Kidney epithelial cell (primary cell): ENCODE results near the gene AFF3. TPM values are rescaled to one million over a fixed set of nuclear protein-coding genes. Genes with fewer than 3 reads are reported as not detected.

ENCODE experiments used
- DNase-seq: peaks from one replicate; pipeline ENCODE4 v3.0.0-alpha.2; 2010; ENCODE audit warnings: low read depth
- H3K27me3 ChIP-seq: 2 replicates; pipeline ENCODE4 v1.6.0; 2011; ENCODE audit warnings: low read length; ENCODE audit not compliant: control insufficient read depth, insufficient read depth
- H3K36me3 ChIP-seq: 2 replicates; pipeline ENCODE4 v1.5.1; 2011; ENCODE audit warnings: low read length; ENCODE audit not compliant: control insufficient read depth, insufficient read depth
- H3K4me3 ChIP-seq: 2 replicates; pipeline ENCODE4 v1.5.1; 2011; ENCODE audit warnings: low read depth, mild to moderate bottlenecking, control low read depth, low read length
- CTCF ChIP-seq: IDR thresholded peaks from 2 replicates; pipeline ENCODE4 v1.5.1; 2011; ENCODE audit warnings: mild to moderate bottlenecking, moderate library complexity, low read length, control low read depth, inconsistent platforms; ENCODE audit not compliant: insufficient read depth, poor library complexity, severe bottlenecking
- total RNA-seq: library from RNA; depleted of rRNA; stranded (reverse); fragments of >200 nt; gene quantifications from 2 replicates; pipeline ENCODE4 v1.2.3, GENCODE V29; 2015

The AFF3 gene
- total RNA-seq, 1 donor from 2014 or later = 13.9 TPM

DNA sequence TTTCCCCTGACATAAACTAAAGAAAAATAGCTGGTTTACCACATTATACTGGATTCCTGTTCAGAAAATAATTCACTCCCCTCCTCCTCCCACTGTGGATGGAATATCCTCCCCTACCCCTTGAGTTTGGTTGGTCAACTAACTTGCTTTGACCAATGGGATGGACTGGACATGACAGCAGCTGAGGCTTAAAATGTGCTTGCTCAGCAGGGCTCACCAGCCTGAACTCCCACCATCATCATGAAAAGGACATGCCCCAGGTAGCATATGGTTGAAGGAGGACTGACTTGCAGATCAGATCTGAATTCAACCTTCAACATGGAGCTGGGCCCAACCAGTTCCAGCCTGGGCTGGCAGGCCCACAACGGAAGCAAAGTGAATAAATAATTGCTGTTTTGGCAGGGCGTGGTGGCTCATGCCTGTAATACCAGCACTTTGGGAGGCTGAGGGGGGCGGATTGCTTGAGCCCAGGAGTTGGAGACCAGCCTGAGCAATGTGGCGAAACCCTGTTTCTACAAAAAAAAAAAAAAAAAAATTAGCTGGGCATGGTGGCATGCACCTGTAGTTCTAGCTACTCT lies 284.4 kb downstream of the AFF3 start:
- DNase-seq = no peak
- Histone ChIP-seq H3K27me3 (no peaks in the 10 kb centered on the region), H3K36me3 (no peaks in the 10 kb centered on the region), H3K4me3 (no peak overlapping the region)
- no peak for TF ChIP-seq CTCF

DNA sequence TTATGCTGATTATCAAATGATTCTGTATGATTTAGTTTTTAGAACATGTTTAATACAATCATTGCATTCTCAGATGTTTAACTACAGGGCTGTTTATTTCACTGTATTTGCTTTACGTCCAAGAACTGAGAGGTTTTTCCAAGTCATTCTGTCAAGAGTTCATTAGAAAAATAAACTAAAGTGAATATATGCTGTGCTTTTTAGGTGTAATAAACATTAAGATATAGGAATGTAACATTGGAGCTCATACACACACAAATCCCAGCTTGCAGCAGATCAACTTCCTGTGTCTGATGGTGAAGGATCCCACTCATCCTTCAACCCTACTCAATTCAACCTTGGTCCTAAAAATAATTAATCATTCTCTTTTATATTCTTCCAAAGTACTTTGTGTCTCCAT lies 285.0 kb downstream of the AFF3 start:
- Histone ChIP-seq H3K4me3 (no peak overlapping the region), H3K27me3 (no peaks in the 10 kb centered on the region), H3K36me3 (no peaks in the 10 kb centered on the region)
- TF ChIP-seq CTCF = no peak
- no peak for DNase-seq

DNA sequence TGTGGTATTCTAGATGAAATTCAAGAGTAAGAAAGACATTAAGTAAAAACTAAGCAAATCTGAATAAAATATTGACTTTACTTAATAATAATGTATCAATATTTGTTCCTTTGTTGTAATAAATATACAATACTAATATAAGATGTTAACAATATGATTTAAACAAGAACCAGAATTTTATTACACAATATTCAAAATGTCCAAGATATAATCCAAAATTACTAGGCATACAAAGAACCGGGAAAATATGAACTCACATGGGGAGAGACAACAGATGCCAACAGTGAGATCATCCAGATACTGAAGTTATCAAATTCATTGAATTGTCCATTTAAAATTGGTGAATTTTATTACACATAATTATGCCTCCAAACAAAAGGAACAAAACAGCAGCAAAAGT lies 286.3 kb downstream of the AFF3 start:
- Histone ChIP-seq H3K4me3 (no peak overlapping the region), H3K27me3 (no peaks in the 10 kb centered on the region), H3K36me3 (no peaks in the 10 kb centered on the region)
- DNase-seq = no peak
- TF ChIP-seq CTCF = no peak

- Histone ChIP-seq H3K4me3 (no peak overlapping the region), H3K27me3 (no peaks in the 10 kb centered on the region), H3K36me3 (no peaks in the 10 kb centered on the region)
- DNase-seq = no peak
- no peak for TF ChIP-seq CTCF
Measured at GRCh38 chr2:99854236-99854852, 288.0 kb downstream of the AFF3 start.

DNA sequence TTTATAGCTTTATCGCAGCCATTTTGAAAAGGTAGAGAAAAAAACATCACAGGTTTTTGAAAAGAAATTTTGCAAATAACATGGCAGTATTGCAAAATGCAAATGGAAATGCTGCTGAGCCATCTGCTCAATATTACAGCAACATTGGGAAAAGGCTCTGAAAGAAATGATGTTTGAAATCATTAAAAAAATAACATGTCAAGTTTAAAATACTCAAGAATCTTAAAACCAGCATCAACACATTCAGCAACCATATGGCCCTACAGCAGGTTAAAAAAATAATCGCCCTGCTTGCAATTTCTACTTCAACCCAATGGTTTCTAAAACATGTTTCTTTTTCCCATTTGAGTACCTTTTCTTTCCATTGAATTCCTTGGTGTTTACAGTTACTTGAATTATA lies 289.4 kb downstream of the AFF3 start:
- H3K4me3 ChIP-seq = no peak overlapping the region
- H3K27me3 ChIP-seq = no peaks in the 10 kb centered on the region
- no peak for DNase-seq
- no peak for TF ChIP-seq CTCF
- H3K36me3 ChIP-seq = no peaks in the 10 kb centered on the region
